ENCODE results near the gene PLEKHA6.

The PLEKHA6 gene

DNA sequence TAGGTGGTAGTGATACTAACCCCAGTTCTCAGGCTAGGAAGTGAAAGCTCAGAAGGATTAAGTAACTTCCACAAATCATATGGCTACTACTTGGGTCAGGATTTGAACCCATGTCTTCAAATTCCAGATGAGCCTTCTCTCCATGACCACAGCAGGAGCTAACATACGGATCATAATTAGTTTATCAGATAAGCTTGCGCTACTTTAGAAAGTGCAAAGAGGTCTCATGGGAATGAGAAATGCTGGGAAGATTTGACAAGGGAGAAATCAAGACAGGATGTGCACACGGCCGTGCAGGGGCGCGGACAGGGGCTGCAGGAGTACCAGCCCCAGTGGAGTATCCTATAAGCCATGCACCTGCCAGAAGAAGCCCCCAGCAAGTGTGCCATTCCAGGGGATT lies 5.2 kb downstream of the PLEKHA6 start:
- no peak for DNase-seq

DNA sequence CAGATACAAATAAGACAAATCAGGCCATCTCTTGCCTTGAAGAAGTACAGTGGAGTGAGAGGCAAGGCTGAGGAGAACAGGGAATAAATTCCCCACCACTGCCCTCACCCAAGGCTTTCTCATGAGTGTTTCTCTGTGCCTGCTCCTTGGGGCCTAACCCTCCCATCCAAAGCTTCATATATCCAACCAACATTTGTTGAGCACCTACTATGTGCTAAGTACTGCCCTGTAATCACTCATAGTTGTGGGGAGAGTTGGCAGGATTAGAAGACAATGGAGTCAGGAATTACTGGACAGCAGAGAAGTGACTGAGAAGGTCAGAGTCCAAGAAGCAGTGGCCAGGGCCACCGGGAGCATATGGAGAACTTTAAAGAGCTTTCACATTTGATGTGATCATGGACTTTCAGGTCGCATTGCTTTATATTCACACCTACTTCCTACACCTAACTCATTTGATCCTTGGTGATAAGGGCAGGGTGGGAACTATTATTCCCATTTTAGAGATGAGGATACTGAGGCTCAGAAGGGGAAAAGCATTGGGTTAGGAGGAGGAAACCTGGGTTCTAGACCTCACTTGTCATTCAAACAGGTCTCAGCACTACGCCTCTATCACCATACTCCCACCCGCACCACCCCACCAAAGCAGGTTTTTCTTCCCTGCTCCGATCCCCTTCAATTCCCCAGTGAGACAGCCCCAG lies 6.4 kb downstream of the PLEKHA6 start:
- no peak for DNase-seq

DNA sequence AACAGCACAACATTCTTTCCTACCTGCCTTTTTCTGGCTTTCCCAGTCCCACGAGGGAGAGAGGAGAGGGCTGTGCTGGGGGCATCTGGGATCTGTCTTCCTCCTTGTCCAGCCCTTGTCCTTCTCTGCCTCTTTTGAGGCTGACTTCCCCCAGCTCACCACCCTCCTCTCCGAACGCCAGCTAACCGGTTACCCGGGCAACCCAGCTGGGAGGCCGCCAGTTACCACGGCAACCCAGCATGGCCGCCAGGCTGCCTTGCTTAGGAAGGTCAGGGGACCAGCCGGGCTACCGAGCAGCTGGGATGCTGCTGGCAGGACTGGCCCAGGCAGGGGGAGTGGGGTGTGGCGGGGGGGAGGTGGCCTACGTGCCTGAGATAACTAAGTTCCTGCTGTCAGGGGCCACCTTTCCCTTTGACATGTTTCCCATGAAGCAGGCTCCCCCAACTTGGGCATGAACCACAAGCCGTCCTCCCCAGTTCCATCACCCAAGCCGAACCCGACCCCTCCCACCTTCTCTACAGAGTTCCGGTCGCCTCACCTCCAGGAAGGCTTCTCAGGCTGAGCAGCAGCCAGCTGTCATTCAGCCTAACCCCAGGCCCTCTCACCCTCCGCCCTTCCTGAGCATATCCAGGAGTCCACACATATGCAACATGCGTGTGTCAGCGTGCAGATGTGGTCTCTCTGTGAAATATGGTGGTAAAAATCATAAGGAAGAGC lies 8.7 kb downstream of the PLEKHA6 start:
- no peak for DNase-seq

GRCh38 chr1:204350312-204350711 lies 9.4 kb downstream of the PLEKHA6 start:
- DNase-seq: no peak

DNA sequence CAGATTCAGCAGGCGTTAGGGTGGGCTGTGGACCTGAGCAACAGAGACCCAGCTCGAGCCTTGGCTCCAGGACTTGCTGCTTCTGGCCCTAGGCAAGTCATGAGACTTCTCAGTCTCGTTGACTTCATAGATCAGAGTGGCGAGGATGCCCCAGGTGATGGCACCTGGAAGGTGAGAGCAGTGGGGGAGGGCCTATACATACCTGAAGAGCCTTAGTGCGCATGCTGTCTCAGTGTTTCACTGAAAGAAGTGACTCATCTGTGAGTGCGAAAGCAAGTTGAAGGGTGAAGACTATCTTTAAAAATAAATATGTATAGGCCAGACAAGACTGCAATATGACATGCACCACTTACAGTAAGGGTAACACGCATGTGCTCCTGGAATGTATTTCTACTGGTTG lies 10.1 kb downstream of the PLEKHA6 start:
- no peak for DNase-seq

- DNase-seq: no peak
Observed at GRCh38 chr1:204348722-204349121, 11.0 kb downstream of the PLEKHA6 start.

DNA sequence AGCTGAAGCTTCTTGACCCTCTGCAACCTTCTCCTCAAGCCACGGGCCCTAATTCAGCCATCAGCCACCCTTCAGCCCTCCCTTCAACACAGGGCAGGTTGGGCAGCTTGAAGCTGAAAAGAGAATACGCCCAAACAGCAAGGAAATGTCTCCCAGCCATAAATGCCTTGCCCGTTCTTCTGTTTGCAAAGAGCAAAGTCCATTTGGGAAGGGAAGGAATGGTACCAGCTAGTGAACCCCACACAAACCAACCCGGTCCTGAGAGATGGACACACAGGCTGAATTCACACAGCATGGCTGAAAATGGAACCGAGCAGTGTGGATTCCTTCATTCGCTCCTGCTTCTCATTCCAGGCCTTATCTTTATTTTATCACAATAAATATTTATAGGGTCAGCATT lies 11.5 kb downstream of the PLEKHA6 start:
- no peak for DNase-seq

- no peak for DNase-seq
Observed at GRCh38 chr1:204345941-204346645, 13.6 kb downstream of the PLEKHA6 start.

DNA sequence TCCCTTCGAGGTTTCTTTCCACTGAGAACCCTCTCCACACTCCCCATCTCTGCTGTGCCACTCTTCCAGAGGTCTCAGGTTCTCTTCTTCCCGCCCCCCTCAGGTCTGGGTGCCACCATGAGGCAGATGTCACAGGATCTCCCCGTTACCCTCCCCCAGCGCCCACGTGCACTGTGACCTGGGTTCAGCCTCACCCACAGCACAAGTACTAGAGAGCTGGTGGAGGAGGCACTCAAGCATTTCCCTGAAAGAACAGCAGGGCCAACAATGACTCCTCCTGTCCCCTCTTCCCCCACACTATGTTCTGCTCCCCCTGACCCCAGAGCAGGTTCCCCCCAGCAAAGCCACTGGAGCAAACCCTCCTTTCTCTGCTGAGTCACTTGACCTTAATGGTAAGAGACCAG lies 14.3 kb downstream of the PLEKHA6 start:
- DNase-seq: no peak

- DNase-seq: no peak
Observed at GRCh38 chr1:204344665-204345355, 14.9 kb downstream of the PLEKHA6 start.

DNA sequence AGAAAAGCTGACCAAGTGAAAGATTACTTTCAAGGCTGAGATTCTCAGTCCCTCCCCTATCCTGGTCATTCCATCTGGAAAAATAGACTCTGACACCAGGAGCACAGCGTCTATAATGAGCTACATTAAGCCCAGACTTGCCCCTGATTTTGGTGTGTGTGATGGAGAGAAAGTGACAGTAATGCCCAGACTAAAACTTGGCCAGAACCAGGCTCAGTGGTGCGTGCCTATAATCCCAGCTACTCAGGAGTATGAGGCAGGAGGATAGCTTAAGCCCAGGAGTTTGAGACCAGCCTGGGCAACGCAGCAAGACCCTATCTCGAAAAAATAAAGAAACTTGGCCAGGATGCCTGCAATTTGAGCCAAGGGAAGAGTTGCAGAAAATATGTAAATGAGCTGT lies 15.9 kb downstream of the PLEKHA6 start:
- DNase-seq: no peak

GRCh38 chr1:204343247-204343646 lies 16.5 kb downstream of the PLEKHA6 start:
- no peak for DNase-seq

DNA sequence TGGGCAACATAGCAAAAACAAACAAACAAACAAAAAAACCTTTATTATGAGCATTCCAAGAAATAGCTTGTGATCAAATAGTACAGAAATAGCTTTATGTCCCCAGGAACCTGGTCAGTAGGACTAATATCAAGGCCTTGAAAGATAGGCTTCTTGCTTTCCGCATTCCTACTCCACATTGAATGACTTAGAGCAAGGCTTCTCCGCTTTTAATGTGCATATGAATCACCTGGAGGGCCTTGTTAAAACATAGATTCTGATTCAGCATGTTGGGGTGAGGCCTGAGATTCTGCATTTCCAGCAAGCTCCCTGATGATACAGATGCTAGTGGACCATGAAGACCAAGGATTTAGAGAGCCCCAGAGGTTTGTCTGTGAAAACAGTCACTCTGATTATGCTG lies 17.4 kb downstream of the PLEKHA6 start:
- DNase-seq: no peak

DNA sequence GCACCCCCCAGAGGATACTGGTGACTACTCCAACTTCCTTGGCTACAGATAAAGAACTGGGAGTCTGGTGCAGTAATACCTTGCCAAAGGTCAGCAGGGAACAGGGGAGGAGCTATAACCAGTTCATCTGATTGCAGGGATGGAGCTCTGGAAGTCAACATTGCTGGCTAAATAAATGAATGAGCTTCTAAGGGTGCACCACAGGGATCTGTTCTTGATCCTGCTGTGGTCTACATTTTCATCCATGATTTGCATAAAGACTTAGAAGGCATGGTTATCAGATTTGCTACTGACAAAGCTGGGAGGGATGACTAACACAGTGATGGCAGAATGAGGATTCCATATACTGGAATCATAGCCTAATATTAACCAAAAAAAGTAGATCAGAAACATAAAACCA lies 18.3 kb downstream of the PLEKHA6 start:
- no peak for DNase-seq

DNA sequence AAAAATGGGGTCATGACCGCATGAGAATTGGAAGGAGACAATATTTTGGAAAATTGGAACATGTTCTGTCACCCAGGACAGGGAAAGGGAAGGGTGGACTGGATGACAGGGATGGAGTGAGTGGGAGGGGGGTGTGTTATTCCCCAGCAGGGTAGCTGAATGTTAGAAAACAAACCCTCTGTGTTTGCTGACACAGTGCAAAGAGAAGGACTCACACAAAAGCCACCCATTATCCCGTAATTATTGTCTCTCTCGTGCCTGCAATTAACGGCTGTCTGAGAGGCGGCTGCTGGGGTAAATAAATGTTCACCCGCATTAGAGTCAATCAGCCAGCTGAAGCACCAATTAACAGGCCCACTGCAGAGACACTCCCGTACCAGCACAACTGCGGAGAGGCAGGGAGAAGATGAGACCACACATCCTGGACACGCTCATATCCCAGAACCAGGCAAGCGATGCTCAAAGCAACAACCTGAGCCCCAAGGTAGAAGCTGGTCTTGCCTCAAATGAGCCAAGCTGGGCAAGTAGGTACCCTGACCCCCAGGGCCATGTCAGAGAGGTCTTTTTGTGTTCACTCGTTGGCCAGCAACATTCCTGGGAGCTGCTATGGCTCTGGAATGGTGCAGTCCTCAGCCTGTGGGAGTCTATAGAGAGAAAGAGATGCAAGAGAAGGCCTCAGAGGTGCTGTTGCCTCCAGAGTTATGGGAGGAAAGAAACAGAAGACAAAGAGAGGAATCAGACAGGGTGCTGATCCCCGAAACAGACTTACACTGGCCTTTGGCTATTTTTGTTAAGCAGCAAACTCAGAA lies 19.4 kb downstream of the PLEKHA6 start:
- no peak for DNase-seq

GRCh38 chr1:204339541-204339940 lies 20.2 kb downstream of the PLEKHA6 start:
- no peak for DNase-seq

- no peak for DNase-seq
Observed at GRCh38 chr1:204338997-204339396, 20.7 kb downstream of the PLEKHA6 start.

DNA sequence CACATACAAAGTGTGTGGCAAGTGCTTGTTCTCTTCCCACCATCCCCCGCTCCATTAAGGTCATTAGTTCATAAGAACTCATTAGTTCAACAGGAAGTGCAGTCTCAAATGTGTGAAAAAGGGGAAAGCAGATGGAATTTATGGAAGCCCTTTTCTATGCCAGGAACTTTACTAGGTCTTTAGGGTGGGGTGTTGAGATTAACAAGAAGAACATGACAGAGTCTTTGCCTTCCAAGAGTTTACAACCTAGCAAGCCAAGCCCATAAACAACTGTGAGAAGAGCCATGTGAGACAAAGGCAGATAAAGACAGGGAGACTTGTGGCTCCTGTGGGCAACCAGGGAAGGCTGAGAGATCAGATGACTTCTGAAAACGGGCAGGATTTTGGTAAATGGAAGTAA lies 21.4 kb downstream of the PLEKHA6 start:
- no peak for DNase-seq

GRCh38 chr1:204337583-204337982 lies 22.1 kb downstream of the PLEKHA6 start:
- DNase-seq: no peak

- DNase-seq: no peak
Observed at GRCh38 chr1:204337036-204337429, 22.7 kb downstream of the PLEKHA6 start.

GRCh38 chr1:204336421-204337035 lies 23.2 kb downstream of the PLEKHA6 start:
- DNase-seq: no peak

DNA sequence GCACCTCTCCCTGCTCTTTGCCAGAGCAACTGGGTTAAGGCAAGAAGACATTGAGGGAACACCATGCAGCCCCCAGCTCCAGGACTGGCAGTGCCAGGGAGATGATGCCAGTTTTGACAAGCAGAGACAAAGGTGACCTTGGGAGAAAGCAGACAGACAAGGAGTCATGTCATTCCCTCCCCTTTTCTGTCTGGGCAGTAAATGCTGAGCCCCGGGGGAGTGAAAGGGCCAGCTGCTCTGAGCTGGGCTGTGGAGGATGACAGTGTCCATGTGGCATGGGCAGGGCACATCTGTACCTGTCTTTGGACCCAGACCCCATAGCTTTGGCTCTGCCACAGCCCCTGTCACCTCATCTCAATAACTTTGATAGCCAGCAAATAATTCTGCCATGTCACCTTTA lies 24.2 kb downstream of the PLEKHA6 start:
- DNase-seq: no peak

Data from activated T-cell treated with anti-CD3 and anti-CD28 coated beads for 4 hours (primary cell).